HUES6 (cell line): Measurements from ENCODE around the gene FXN.
"Not testable (repeated sequence)": the region's sequence is repeated elsewhere in the genome, so short reads cannot be mapped to it uniquely, and the experiment has no call there.

Source experiments
- H3K27ac ChIP-seq: 2 replicates; pipeline ENCODE4 v1.7.0; 2013; ENCODE audit warnings: low read depth, mild to moderate bottlenecking, low read length, inconsistent platforms
- H3K27me3 ChIP-seq: 2 replicates; pipeline ENCODE4 v1.6.1; 2013; ENCODE audit warnings: low read length; ENCODE audit not compliant: control insufficient read depth, insufficient read depth
- H3K36me3 ChIP-seq: 2 replicates; pipeline ENCODE4 v1.6.1; 2013; ENCODE audit warnings: low read length; ENCODE audit not compliant: control insufficient read depth, insufficient read depth
- H3K4me1 ChIP-seq: 2 replicates; pipeline ENCODE4 v1.6.1; 2013; ENCODE audit warnings: low read length; ENCODE audit not compliant: control insufficient read depth, insufficient read depth
- H3K4me3 ChIP-seq: 2 replicates; pipeline ENCODE4 v1.5.1; 2013; ENCODE audit warnings: low read depth, low read length
- H3K9ac ChIP-seq: one replicate; pipeline ENCODE4 v1.6.1; 2013; ENCODE audit warnings: mild to moderate bottlenecking, low read length
- H3K9me3 ChIP-seq: 2 replicates; pipeline ENCODE4 v1.6.1; 2013; ENCODE audit warnings: low read depth, low read length; ENCODE audit not compliant: control insufficient read depth, insufficient read depth

The FXN gene

DNA sequence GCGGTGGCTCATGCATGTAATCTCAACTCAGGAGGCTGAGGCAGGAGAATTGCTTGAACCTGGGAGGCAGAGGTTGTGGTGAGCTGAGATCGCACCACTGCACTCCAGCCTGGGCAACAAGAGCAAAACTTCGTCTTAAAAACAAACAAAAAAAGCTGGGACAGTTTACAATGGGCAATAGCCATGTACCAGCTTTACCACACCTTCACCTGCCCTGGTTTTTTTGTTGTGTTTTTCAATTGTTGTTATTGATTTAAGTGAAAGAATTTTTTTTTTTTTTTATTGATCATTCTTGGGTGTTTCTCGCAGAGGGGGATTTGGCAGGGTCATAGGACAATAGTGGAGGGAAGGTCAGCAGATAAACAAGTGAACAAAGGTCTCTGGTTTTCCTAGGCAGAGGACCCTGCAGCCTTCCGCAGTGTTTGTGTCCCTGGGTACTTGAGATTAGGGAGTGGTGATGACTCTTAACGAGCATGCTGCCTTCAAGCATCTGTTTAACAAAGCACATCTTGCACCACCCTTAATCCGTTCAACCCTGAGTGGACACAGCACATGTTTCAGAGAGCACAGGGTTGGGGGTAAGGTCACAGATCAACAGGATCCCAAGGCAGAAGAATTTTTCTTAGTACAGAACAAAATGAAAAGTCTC lies 67.9 kb downstream of the FXN start:
- not testable (repeated sequence) for H3K27ac ChIP-seq, H3K9ac ChIP-seq, H3K4me3 ChIP-seq, H3K9me3 ChIP-seq, H3K36me3 ChIP-seq, H3K27me3 ChIP-seq
- peaks cover 22% of the 10 kb centered on the region for H3K4me1 ChIP-seq

DNA sequence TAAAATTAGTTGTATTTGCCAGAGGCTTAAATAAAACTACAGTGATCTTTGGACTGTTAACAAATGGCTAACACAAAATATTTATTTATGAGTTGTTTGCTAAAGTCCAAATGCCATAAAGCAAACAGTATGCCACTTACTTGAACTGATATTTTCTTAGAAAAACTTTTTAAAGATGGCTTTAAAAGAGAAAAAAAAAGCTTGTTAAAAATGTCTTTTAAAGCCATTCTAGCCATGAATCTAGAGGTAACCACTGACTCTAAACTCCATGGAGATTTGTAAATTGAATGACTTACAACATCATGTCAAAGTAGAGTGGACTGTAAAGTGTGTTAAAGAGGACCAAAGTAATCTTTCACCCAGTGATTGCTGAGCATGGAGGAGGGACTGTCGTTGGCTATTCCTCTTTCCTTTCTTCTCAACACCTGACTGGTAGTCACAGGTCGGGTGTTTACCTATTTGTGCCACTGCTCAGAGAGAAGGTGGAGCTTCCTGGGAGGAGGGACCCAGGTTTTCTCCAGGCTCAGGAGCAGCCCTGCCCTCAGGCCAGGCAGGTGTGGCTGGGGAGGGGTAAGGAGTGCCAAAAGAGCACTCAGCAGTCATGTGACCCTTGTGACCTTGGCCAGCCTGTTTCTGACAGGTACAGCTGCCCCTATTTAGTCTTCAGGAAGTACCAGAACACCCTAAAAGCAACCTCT lies 69.4 kb downstream of the FXN start:
- no peak overlapping the region for H3K4me3 ChIP-seq
- no peak overlapping the region for H3K9ac ChIP-seq
- no peak overlapping the region for H3K27ac ChIP-seq
- H3K9me3 ChIP-seq, result no peaks in the 10 kb centered on the region
- no peaks in the 10 kb centered on the region for H3K36me3 ChIP-seq
- peaks cover 16% of the 10 kb centered on the region for H3K4me1 ChIP-seq
- no peaks in the 10 kb centered on the region for H3K27me3 ChIP-seq

DNA sequence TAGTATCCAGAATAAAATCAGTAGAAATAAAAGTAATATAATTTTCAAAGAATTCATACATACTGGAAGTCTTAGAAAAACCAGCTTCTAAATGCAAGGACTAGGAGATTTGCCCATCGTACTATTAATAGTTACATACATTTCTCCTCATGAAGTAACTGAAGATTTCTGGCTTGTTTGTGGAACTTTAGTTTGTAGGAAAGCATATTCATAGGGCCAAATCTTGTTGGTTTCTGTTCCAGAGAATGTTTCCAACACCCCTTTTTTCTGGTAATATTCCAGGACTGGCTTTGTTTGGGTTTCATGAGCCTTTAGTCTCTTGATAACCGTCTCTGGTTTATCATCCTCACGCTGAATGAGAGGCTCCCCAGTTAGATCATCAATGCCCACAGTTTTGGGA lies 72.2 kb downstream of the FXN start:
- Histone ChIP-seq H3K9me3 (no peaks in the 10 kb centered on the region), H3K36me3 (no peaks in the 10 kb centered on the region), H3K27ac (no peak overlapping the region), H3K27me3 (no peaks in the 10 kb centered on the region), H3K4me3 (no peak overlapping the region), H3K4me1 (peaks cover 16% of the 10 kb centered on the region), H3K9ac (no peak overlapping the region)

DNA sequence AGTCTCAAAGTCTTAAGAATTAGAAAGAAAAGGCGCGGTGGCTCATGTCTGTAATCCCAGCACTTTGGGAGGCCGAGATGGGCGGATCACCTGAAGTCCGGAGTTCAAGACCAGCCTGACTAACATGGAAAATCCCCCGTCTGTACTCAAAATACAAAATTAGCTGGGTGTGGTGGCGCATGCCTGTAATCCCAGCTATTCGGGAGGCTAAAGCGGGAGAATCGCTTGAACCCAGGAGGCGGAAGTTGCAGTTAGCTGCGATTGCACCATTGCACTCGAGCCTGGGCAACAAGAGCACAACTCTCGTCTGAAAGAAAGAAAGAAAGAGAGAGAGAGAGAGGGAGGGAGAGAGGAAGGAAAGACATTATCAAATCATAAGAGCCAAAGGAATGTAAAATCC lies 73.2 kb downstream of the FXN start:
- peaks cover 16% of the 10 kb centered on the region for H3K4me1 ChIP-seq
- H3K4me3 ChIP-seq, H3K27me3 ChIP-seq, H3K27ac ChIP-seq, H3K9me3 ChIP-seq, H3K9ac ChIP-seq, H3K36me3 ChIP-seq: not testable (repeated sequence)

DNA sequence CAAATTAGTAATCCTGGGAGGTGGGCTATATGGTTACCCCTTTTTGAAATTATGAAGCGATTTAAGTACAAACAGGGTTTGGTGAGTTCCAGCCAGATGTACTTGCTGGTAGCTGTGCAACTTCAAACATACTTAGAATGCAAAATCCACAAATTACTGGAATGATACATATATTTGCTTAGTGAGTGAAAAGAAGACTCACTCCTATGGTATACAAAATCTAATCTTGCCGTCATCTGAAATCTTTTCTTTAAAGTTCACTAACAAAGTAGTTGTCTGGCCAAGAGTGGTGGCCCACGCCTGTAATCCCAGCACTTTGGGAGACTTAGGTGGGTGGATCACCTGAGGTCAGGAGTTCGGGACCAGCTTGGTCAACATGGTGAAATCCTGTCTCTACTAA lies 73.6 kb downstream of the FXN start:
- Histone ChIP-seq H3K9me3 (no peaks in the 10 kb centered on the region), H3K4me1 (peaks cover 16% of the 10 kb centered on the region), H3K27ac (no peak overlapping the region), H3K27me3 (no peaks in the 10 kb centered on the region), H3K9ac (no peak overlapping the region), H3K4me3 (no peak overlapping the region), H3K36me3 (no peaks in the 10 kb centered on the region)

DNA sequence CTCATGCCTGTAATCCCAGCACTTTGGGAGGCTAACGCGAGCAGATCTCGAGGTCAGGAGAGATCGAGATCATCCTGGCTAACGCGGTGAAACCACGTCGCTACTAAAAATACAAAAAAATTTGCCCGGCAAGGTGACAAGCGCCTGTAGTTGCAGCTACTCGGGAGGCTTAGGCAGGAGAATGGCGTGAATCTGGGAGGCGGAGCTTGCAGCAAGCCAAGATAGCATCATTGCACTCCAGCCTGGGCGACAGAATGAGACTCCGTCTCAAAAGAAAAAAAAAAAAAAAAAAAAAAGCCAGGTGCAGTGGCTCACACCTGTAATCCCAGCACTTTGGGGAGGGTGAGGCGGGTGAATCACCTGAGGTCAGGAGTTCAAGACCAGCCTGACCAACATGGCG lies 77.1 kb downstream of the FXN start:
- not testable (repeated sequence) for H3K27ac ChIP-seq, H3K9ac ChIP-seq, H3K9me3 ChIP-seq, H3K4me1 ChIP-seq, H3K4me3 ChIP-seq, H3K27me3 ChIP-seq, H3K36me3 ChIP-seq

DNA sequence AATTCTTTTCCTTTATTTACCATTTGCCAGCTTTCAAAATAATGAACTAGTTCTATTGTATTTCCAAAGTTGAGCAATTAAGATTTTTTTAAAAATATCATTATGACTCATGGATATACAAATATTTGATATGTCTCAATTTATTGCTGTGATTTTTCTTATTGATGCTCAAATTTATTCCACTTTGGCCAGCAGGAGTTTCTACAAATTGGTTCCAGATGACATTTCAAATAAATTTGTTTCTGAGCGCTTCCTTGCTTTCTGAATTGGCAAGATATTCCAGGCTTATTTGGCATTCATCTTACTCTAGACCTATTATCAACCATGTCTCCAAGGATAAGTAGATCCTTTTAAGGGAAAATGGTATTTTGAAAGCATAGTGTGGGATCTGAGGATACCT lies 80.1 kb downstream of the FXN start:
- Histone ChIP-seq H3K9ac (no peak overlapping the region), H3K36me3 (no peaks in the 10 kb centered on the region), H3K9me3 (no peaks in the 10 kb centered on the region), H3K27ac (no peak overlapping the region), H3K4me3 (no peak overlapping the region), H3K4me1 (peaks cover 13% of the 10 kb centered on the region), H3K27me3 (no peaks in the 10 kb centered on the region)

DNA sequence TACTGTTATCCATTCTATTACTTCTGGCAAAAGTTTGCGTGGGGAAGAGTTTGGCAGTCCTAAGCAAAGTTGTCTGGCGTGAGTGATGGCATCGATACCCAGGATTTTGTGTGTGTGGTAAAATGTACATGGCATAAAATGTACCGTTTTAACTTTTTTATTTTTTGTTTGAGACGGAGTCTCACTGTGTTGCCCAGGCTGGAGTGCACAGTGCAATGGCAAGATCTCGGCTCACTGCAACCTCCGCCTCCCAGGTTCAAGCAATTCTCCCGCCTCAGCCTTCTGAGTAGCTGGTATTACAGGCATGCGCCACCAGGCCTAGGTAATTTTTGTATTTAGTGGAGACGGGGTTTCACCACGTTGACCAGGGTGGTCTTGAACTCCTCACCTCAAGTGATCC lies 83.1 kb downstream of the FXN start:
- no peaks in the 10 kb centered on the region for H3K9me3 ChIP-seq
- H3K4me1 ChIP-seq, result peaks cover 20% of the 10 kb centered on the region
- H3K36me3 ChIP-seq, result no peaks in the 10 kb centered on the region
- no peak overlapping the region for H3K27ac ChIP-seq
- H3K27me3 ChIP-seq, result peaks cover 5% of the 10 kb centered on the region; the same call in 1 of the 2 replicates
- H3K9ac ChIP-seq, result no peak overlapping the region
- no peak overlapping the region for H3K4me3 ChIP-seq

DNA sequence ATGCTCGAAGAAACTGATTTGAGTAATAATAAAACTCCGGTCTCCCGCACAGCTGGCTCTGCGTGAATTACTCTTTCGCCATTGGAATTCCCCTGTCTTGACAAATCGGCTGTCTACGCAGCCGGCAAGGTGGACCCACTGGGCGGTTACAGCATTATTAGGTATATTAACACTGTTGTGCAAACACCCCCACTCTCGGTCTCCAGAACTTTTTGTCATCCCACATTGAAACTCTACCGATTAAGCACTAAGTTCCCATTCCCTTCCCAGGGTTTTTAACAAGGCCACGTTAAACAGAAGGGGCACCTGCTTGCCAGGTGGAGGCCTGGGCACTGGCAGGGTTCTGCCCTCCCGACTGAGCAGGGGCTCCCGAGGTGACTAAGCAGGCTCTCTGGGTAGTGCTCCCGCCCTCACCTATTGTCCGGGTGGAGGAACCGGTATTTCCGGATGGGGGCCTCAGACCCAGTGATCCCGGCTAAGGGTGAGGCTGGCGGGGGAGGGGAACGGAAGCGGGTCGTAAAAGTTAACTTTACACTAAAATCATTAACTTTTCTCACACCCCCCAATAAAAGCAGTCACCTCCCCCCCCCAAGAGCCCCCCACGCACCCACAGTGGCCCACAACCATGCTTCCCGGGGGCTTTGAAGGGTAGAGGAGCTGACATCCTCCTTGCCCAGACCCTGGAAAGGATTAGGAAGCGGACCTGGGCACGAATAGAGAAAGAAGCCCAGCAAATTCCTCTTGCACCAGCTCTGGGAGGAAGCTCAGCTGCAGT lies 85.0 kb downstream of the FXN start:
- Histone ChIP-seq H3K27ac (peak overlapping the region; percentile 96), H3K36me3 (no peaks in the 10 kb centered on the region), H3K27me3 (peaks cover 5% of the 10 kb centered on the region; the same call in 1 of the 2 replicates), H3K9ac (peak overlapping the region; percentile 94), H3K9me3 (no peaks in the 10 kb centered on the region), H3K4me3 (peak overlapping the region; percentile 93), H3K4me1 (peaks cover 20% of the 10 kb centered on the region)

DNA sequence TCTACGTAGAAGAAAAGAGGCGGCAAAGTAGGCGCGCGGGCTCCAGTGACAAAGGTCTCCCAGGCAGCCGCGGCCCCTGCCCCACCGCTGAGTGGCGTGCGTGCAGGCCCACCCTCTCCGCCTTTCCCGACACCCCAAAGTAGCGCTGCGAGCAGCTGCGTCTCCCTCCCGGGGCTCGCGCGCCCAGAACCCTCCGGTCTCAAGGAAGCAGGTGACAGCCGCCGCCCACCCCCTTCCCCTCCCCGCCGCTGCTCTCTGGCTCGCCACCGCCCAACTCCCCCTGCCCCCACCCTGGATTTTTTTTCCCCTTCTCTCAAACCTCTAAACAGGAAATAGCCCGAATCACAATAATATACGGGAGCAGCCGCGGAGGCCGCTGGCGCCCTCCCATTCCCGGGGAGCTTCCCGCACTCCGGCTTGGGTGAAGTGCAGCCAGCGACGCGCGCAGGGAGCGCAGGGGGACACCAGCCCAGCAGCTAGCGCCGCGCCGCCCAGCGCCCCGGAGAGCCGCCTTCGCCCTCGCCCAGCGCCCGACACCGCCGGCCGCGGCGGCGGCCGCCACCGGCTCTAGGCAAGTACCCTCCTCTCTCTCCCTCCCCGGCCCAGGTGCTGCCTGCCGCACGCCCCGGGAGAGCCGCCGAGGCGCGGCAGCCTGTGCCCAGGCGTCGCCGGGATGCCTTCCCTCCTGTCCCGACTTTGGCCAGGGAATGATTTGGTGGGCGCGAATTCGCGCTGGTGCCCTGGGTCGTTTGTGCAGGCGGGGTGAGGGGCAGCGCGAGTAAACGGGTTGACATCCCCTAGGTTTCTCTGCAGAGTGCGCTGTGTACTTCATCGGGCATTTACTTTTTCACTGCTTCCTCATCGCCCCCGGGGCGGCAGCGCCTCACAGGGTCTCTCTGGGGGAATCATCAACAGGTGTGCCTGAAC lies 85.9 kb downstream of the FXN start:
- Histone ChIP-seq H3K9me3 (no peaks in the 10 kb centered on the region), H3K36me3 (no peaks in the 10 kb centered on the region), H3K27me3 (peaks cover 5% of the 10 kb centered on the region; the same call in 1 of the 2 replicates), H3K4me3 (peak overlapping the region; percentile 93), H3K4me1 (peaks cover 20% of the 10 kb centered on the region), H3K9ac (peak overlapping the region; percentile 94), H3K27ac (peak overlapping the region; percentile 96)
